ENCODE results near the gene INSYN1. TPM values are rescaled to one million over a fixed set of nuclear protein-coding genes. Genes with fewer than 3 reads are reported as not detected.
A peak's percentile ranks its signal among the peaks of the same experiment; 100 is the strongest.

Gene INSYN1
- total RNA-seq, 1 experiment from 2014 or later, result 0.35 TPM

DNA sequence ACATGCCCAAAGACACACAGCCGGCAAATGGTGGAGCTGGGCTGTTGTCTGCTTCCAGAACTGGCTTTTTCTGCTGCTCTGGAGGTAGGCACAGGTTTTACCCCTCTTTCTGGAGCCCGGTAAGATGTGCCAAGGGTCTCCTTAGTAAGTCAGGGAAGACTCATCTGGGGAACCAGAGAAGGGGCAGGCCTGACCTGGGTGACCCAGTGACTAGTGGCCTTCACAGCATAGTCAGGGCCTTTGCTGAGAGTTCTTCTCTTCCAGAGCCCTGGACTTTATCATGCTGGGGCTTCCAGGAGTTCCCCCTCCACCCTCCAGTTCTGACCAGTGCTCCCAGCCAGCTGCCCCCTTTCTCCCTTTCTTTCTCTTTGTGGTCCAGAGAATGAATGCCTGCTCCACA, 65.8 kb downstream of the INSYN1 start:
- DNase-seq (ENCODE audit: low spot score), result no peak

DNA sequence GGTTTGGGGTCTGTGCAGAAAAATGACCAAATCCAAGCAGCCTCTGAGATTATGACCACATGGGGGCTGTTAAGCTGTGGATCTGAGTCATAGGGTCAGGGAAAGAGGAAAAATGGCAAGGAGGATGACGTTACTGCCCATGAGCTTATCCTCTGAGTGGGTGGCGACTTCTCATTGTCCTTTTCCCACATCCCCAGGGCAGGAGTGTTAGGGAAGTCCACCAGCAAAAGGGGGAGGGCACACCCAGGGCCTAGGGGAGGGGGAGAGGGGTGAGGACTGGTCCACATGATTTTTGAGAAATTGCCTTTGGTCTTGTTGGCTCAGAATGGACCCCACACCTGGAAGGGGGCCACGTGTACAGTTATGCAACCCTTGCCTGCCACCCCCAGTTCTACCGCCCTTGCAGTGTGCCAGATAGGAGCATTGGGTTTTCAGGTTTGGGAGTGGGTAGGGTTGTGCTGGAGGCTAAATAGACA, 66.3 kb downstream of the INSYN1 start:
- peak; percentile 81 for DNase-seq (ENCODE audit: low spot score)

DNA sequence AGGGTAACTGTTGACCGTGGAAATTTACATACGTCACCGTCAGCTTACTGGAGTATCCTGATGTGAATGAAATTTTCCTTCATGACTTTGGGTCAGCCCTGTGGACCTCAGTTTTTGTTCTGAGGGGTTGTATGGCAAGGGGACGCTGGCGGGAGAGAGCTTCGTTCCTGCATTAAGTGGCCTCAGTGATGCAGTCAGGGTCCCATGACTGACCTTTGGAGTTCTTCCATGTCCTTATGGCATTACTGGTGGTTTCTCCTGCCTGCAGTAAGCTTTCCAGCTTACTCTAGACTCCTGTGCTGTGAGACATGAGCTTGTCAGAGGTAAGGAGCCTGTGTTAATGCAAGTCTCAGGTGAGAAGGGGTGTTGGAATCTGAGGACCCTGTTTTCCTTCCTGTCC, 67.2 kb downstream of the INSYN1 start:
- no peak for DNase-seq (ENCODE audit: low spot score)

Other genes starting within 250 kb of the INSYN1 start
- gene NPTN, start 120.0 kb downstream of the INSYN1 start, total RNA-seq (2014; rRNA removed; shearing (Covaris generic)), result 178 and 199 TPM in 2 replicates
- 62.2 and 80.7 TPM in 2 replicates for gene CD276, start 69.0 kb downstream of the INSYN1 start, total RNA-seq (2014; rRNA removed; shearing (Covaris generic))
- gene TBC1D21, start 120.2 kb upstream of the INSYN1 start, total RNA-seq (2014; rRNA removed; shearing (Covaris generic)), result not detected in 2 replicates
- 53.2 and 104 TPM in 2 replicates for gene LOXL1, start 173.1 kb upstream of the INSYN1 start, total RNA-seq (2014; rRNA removed; shearing (Covaris generic))
- gene STOML1, start 238.9 kb upstream of the INSYN1 start, total RNA-seq (2014; rRNA removed; shearing (Covaris generic)), result 5.2 and 6.7 TPM in 2 replicates
- 19.0 and 20.0 TPM in 2 replicates for gene PML, start 241.4 kb upstream of the INSYN1 start, total RNA-seq (2014; rRNA removed; shearing (Covaris generic))